ENCODE results near the gene KCNF1. TPM values are rescaled to one million over a fixed set of nuclear protein-coding genes. Genes with fewer than 3 reads are reported as not detected.

Gene KCNF1
- total RNA-seq, 1 donor from 2014 or later = not detected

DNA sequence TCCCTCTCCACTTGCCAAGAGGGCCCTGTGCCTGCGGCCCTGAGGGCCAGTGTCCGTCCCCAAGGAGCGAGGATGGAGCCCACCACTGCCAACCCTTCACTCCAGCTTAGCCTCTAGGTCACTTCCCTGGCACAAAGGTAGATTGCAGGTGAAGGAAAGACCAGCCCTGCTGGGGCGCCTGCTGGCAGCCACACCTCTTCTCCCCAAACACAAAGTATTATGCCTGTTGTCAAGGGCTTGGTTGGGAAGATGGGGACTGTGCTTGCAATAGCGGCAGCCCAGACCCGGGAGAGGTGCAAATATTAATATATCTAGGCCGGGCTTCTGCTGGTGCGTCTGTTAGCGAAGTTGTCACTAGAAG is 7.7 kb downstream of the KCNF1 start:
- H3K27me3 ChIP-seq (ENCODE audit: low read depth) = peaks cover 12% of the 10 kb centered on the region
- DNase-seq (no peak), ATAC-seq (no peak)
- TF ChIP-seq, protein P1, sequence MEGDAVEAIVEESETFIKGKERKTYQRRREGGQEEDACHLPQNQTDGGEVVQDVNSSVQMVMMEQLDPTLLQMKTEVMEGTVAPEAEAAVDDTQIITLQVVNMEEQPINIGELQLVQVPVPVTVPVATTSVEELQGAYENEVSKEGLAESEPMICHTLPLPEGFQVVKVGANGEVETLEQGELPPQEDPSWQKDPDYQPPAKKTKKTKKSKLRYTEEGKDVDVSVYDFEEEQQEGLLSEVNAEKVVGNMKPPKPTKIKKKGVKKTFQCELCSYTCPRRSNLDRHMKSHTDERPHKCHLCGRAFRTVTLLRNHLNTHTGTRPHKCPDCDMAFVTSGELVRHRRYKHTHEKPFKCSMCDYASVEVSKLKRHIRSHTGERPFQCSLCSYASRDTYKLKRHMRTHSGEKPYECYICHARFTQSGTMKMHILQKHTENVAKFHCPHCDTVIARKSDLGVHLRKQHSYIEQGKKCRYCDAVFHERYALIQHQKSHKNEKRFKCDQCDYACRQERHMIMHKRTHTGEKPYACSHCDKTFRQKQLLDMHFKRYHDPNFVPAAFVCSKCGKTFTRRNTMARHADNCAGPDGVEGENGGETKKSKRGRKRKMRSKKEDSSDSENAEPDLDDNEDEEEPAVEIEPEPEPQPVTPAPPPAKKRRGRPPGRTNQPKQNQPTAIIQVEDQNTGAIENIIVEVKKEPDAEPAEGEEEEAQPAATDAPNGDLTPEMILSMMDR (IDR thresholded peaks at IDR 0.05) = no peak
- H3K4me3 ChIP-seq = no peak overlapping the region
- H3K4me1 ChIP-seq = no peaks in the 10 kb centered on the region
- no peaks in the 10 kb centered on the region for H3K9me3 ChIP-seq
- H3K27ac ChIP-seq = no peak overlapping the region
- H3K36me3 ChIP-seq = no peaks in the 10 kb centered on the region
- intact Hi-C loops (cut with DNase I) = no loop called here

- intact Hi-C loops (cut with DNase I) = no loop called here
Observed at GRCh38 chr2:10919771-10920621, 8.3 kb downstream of the KCNF1 start.

GRCh38 chr2:10920764-10921388 is 9.1 kb downstream of the KCNF1 start:
- H3K36me3 ChIP-seq = no peaks in the 10 kb centered on the region
- DNase-seq = no peak
- no peaks in the 10 kb centered on the region for H3K9me3 ChIP-seq
- H3K27me3 ChIP-seq (ENCODE audit: low read depth) = peaks cover 5% of the 10 kb centered on the region
- H3K27ac ChIP-seq = no peak overlapping the region
- TF ChIP-seq, protein P1 (IDR thresholded peaks at IDR 0.05) = no peak
- H3K4me3 ChIP-seq = no peak overlapping the region
- intact Hi-C loops (cut with DNase I) = no loop called here
- H3K4me1 ChIP-seq = no peaks in the 10 kb centered on the region
- no peak for ATAC-seq

More at GRCh38 chr2:10919771-10920621, 8.3 kb downstream of the KCNF1 start:
- Histone ChIP-seq H3K27ac (no peak overlapping the region), H3K36me3 (no peaks in the 10 kb centered on the region), H3K4me3 (no peak overlapping the region), H3K4me1 (no peaks in the 10 kb centered on the region), H3K9me3 (no peaks in the 10 kb centered on the region), H3K27me3 (ENCODE audit: low read depth) (peaks cover 6% of the 10 kb centered on the region)
- ATAC-seq = no peak
- no peak for DNase-seq
- TF ChIP-seq, protein P1 (IDR thresholded peaks at IDR 0.05) = no peak

GRCh38 chr2:10921525-10921924 is 9.8 kb downstream of the KCNF1 start:
- intact Hi-C loops (cut with DNase I) = no loop called here
- ATAC-seq (no peak), DNase-seq (no peak)
- no peaks in the 10 kb centered on the region for H3K9me3 ChIP-seq
- no peak overlapping the region for H3K27ac ChIP-seq
- TF ChIP-seq, protein P1 (IDR thresholded peaks at IDR 0.05) = no peak
- H3K4me1 ChIP-seq = no peaks in the 10 kb centered on the region
- no peaks in the 10 kb centered on the region for H3K36me3 ChIP-seq
- H3K27me3 ChIP-seq (ENCODE audit: low read depth) = peaks cover 5% of the 10 kb centered on the region
- no peak overlapping the region for H3K4me3 ChIP-seq

GRCh38 chr2:10922307-10923007 is 10.7 kb downstream of the KCNF1 start:
- Histone ChIP-seq H3K4me1 (no peaks in the 10 kb centered on the region), H3K27me3 (ENCODE audit: low read depth) (peaks cover 5% of the 10 kb centered on the region), H3K36me3 (no peaks in the 10 kb centered on the region), H3K4me3 (no peak overlapping the region), H3K9me3 (no peaks in the 10 kb centered on the region), H3K27ac (no peak overlapping the region)
- TF ChIP-seq, protein P1 (IDR thresholded peaks at IDR 0.05) = no peak
- ATAC-seq = no peak
- intact Hi-C loops (cut with DNase I) = no loop called here
- no peak for DNase-seq

Data from lower lobe of right lung (tissue), 2 donors.